Muscle layer of colon (tissue), 2 donors: ENCODE data around the gene SEPTIN12.

ENCODE experiments used
- H3K27ac ChIP-seq: one replicate; pipeline ENCODE4 v1.7.0; 2013; ENCODE audit warnings: low read depth, mild to moderate bottlenecking, low read length, moderate library complexity
- H3K27me3 ChIP-seq, 2 donors: one replicate each; pipeline ENCODE4 v1.7.0; 2013; ENCODE audit warnings: low read length in 2 of 2, mild to moderate bottlenecking in 2 of 2; ENCODE audit not compliant: insufficient read depth in 2 of 2, control insufficient read depth in 1 of 2
- H3K36me3 ChIP-seq: one replicate; pipeline ENCODE4 v1.7.0; 2013; ENCODE audit warnings: mild to moderate bottlenecking, low read length; ENCODE audit not compliant: insufficient read depth
- H3K4me1 ChIP-seq: one replicate; pipeline ENCODE4 v1.7.0; 2013; ENCODE audit warnings: mild to moderate bottlenecking, low read length; ENCODE audit not compliant: insufficient read depth
- H3K4me3 ChIP-seq, 2 donors: one replicate each; pipeline ENCODE4 v1.7.0; 2013; ENCODE audit warnings: low read length in 2 of 2, low read depth in 1 of 2, mild to moderate bottlenecking in 1 of 2, moderate library complexity in 1 of 2
- H3K9ac ChIP-seq: one replicate; pipeline ENCODE4 v1.7.0; 2013; ENCODE audit warnings: low read length
- H3K9me3 ChIP-seq: one replicate; pipeline ENCODE4 v1.7.0; 2013; ENCODE audit warnings: mild to moderate bottlenecking, low read length
- donor health status: abdominal sarcoma.
- donor health status: Adenocarcinoma of cecum.

The SEPTIN12 gene

GRCh38 chr16:4765511-4766474 is 22.4 kb downstream of the SEPTIN12 start:
- H3K9ac ChIP-seq = peak overlapping the region; percentile 58
- no peak overlapping the region for H3K27ac ChIP-seq
- H3K27me3 ChIP-seq = no peaks in the 10 kb centered on the region
- H3K9me3 ChIP-seq = no peaks in the 10 kb centered on the region
- H3K4me3 ChIP-seq = peak overlapping the region; percentile 68 to 78
- H3K4me1 ChIP-seq = peaks cover 29% of the 10 kb centered on the region
- peaks cover 31% of the 10 kb centered on the region for H3K36me3 ChIP-seq

- H3K27me3 ChIP-seq = no peaks in the 10 kb centered on the region
Observed at GRCh38 chr16:4763791-4764190, 24.4 kb downstream of the SEPTIN12 start.

DNA sequence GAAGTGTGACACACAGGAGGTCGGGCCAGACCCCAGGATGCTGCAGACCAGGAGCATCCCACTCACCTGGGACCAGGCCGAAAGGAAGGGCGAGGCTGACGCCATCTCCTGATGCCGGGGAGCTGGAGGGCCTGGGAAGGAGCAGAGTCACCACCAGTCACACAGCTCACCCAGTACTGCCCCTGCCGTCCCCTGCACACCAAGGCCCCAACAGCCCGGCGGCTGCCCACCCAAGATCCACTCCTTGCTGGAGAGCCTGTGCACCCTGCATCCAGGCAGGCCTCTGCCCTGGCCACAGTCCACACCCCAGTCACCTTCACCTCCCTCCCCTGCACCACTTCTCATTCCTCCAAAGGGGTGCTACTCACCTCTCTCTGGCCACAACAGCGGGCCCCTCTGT is 25.9 kb downstream of the SEPTIN12 start:
- Histone ChIP-seq H3K4me3 (no peak overlapping the region), H3K9me3 (no peaks in the 10 kb centered on the region), H3K27ac (no peak overlapping the region), H3K9ac (no peak overlapping the region), H3K4me1 (peaks cover 17% of the 10 kb centered on the region), H3K36me3 (peaks cover 61% of the 10 kb centered on the region), H3K27me3 (no peaks in the 10 kb centered on the region)

More at GRCh38 chr16:4763791-4764190, 24.4 kb downstream of the SEPTIN12 start:
- peaks cover 51% of the 10 kb centered on the region for H3K36me3 ChIP-seq
- H3K9me3 ChIP-seq = no peaks in the 10 kb centered on the region
- no peak overlapping the region for H3K4me3 ChIP-seq
- peaks cover 25% of the 10 kb centered on the region for H3K4me1 ChIP-seq
- H3K9ac ChIP-seq = no peak overlapping the region
- H3K27ac ChIP-seq = no peak overlapping the region

DNA sequence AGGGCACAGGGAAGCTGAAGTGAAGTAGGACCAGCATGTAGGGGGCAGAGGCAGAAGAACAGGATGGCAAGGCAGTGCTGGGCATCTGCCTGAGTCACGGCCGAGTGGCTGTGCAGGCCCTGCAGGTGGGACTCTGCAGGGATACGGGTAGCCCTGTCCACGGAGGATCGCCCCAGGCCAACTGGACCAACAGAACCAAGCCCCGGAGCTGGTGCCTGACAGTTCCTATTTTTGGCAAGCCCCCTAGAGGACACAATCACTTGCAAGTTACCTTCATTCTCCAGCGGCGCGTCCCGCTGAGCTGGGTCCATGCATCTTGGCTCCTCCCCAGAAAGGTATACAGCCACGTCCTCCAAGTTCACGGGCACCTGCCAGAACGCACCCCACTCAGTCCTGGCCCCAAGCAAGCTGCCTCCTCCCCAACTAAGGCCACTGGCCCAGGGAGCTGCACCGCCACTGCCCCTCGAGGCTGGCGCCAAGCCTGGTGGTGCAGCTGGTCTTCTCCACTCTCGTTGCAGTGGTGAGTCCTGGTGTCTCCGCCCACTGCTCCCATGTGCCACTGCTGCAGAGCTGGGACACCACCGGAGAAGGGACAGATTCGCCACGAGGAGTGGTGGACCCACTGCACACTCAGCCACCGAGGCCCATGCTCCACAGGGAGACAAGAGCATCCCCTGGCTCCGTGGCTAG is 27.8 kb downstream of the SEPTIN12 start:
- H3K4me1 ChIP-seq = peaks cover 6% of the 10 kb centered on the region
- no peaks in the 10 kb centered on the region for H3K27me3 ChIP-seq
- no peak overlapping the region for H3K27ac ChIP-seq
- no peak overlapping the region for H3K4me3 ChIP-seq
- H3K9ac ChIP-seq = no peak overlapping the region
- H3K9me3 ChIP-seq = peaks cover 4% of the 10 kb centered on the region
- peaks cover 68% of the 10 kb centered on the region for H3K36me3 ChIP-seq

DNA sequence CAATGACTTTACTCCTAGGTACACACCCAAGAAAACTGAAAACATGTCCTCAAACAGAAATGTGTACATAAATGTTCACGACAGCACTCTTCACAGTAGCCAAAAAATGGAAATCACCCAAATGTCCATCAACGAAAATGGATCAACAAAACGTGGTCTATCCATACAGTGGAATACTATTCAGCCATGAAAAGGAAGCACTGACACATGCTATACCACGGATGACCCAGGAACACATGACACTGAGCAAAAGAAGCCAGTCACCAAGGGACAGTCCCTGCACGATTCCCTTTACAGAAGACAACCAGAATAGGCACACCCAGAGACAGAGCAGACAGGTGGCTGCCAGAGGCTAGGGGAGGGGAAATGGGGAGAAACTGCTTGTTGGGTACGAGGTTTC is 32.5 kb downstream of the SEPTIN12 start:
- Histone ChIP-seq H3K9me3 (peaks cover 4% of the 10 kb centered on the region), H3K27ac (no peak overlapping the region), H3K27me3 (no peaks in the 10 kb centered on the region), H3K9ac (no peak overlapping the region), H3K36me3 (peaks cover 75% of the 10 kb centered on the region), H3K4me3 (no peak overlapping the region), H3K4me1 (no peaks in the 10 kb centered on the region)

DNA sequence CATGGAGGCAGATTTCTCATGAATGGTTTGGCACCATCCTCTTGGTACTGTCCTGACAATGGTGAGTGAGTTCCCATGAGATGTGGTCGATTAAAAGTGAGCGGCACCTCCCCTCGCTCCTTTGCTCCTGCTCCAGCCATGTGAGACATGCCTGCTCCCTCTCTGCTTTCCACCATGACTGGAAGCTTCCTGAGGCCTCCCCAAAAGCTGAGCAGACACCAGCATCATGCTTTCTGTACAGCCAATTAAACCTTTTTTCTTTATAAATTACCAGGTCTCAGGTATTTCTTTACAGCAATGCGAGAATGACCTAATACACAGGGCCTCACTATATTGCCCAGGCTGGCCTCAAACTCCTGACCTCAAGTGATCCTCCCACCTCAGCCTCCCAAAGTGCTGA is 33.3 kb downstream of the SEPTIN12 start:
- Histone ChIP-seq H3K4me1 (no peaks in the 10 kb centered on the region), H3K27ac (no peak overlapping the region), H3K9me3 (peaks cover 4% of the 10 kb centered on the region), H3K4me3 (no peak overlapping the region), H3K9ac (no peak overlapping the region), H3K36me3 (peaks cover 67% of the 10 kb centered on the region), H3K27me3 (no peaks in the 10 kb centered on the region)

DNA sequence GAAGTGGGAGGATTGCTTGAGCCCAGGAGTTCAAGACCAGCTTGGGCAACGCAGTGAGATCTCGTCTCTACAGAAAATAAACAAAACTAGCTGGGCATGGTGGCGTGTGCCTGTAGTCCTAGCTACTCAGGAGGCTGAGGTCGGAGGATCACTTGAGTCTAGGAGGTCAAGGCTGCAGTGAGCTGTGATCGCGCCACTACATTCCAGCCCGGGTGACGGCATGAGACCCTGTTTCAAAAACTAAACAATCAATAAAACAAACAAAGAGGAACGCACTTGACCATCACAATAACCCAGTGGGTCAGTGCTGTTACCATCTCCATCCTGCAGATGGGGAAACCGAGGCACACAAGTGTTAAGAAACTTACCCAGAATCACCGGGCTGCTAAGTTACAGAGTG is 34.9 kb downstream of the SEPTIN12 start:
- H3K27ac ChIP-seq = no peak overlapping the region
- no peaks in the 10 kb centered on the region for H3K4me1 ChIP-seq
- H3K9me3 ChIP-seq = peaks cover 4% of the 10 kb centered on the region
- H3K36me3 ChIP-seq = peaks cover 50% of the 10 kb centered on the region
- no peaks in the 10 kb centered on the region for H3K27me3 ChIP-seq
- H3K4me3 ChIP-seq = no peak overlapping the region
- H3K9ac ChIP-seq = no peak overlapping the region

GRCh38 chr16:4752351-4753100 is 35.6 kb downstream of the SEPTIN12 start:
- H3K9me3 ChIP-seq = peaks cover 4% of the 10 kb centered on the region
- peaks cover 46% of the 10 kb centered on the region for H3K36me3 ChIP-seq

DNA sequence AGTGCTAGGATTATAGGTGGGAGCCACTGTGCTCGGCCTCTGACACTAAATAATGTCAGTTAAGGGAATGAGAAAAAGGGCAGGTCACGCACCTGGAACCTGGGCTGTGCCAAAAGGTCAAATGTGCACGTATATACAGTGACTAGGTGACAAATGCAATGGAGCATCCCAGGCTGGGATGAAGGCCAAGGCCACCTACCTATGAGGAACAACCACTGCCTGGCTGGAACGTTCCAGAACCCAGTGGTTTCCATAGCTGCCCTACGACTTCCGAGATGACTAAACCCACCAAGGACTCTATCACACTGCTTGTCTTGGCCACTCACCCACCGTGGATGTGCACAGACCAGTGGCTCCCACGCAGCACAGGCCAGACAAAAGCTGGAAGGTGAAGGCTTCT is 37.2 kb downstream of the SEPTIN12 start:
- peaks cover 44% of the 10 kb centered on the region for H3K36me3 ChIP-seq
- H3K27ac ChIP-seq = no peak overlapping the region
- H3K9me3 ChIP-seq = peaks cover 3% of the 10 kb centered on the region
- no peaks in the 10 kb centered on the region for H3K27me3 ChIP-seq
- H3K4me3 ChIP-seq = no peak overlapping the region
- H3K4me1 ChIP-seq = peaks cover 9% of the 10 kb centered on the region
- H3K9ac ChIP-seq = no peak overlapping the region

More at GRCh38 chr16:4752351-4753100, 35.6 kb downstream of the SEPTIN12 start:
- Histone ChIP-seq H3K27me3 (no peaks in the 10 kb centered on the region), H3K9ac (no peak overlapping the region), H3K4me1 (no peaks in the 10 kb centered on the region), H3K4me3 (no peak overlapping the region), H3K27ac (no peak overlapping the region)

- H3K27me3 ChIP-seq = no peaks in the 10 kb centered on the region
- H3K4me1 ChIP-seq = peaks cover 9% of the 10 kb centered on the region
- no peak overlapping the region for H3K27ac ChIP-seq
- H3K4me3 ChIP-seq = no peak overlapping the region
- H3K36me3 ChIP-seq = peaks cover 36% of the 10 kb centered on the region
- no peaks in the 10 kb centered on the region for H3K9me3 ChIP-seq
- no peak overlapping the region for H3K9ac ChIP-seq
Observed at GRCh38 chr16:4749700-4750257, 38.4 kb downstream of the SEPTIN12 start.
